HepG2 (cell line): ENCODE data around the gene SLC22A7. TPM values are rescaled to one million over a fixed set of nuclear protein-coding genes. Genes with fewer than 3 reads are reported as not detected.

Experiments used
- ATAC-seq: fragments of 200-7000 bp; cut with Tn5 transposase; 3 replicates; pipeline ENCODE4 v1.9.1; 2020; ENCODE audit warnings: mild to moderate bottlenecking, moderate library complexity
- BruUV-seq: library from RNA; stranded (reverse); fragments of 400-500 nt; replicated peaks from 2 replicates; lab custom pipeline; 2021; lab: Mats Ljungman, UMichigan
- CTCF ChIA-PET: fragments of 300-600 bp; formaldehyde crosslinking; extraction: SDS; loops from one replicate; lab custom pipeline; 2021; ENCODE audit warnings: low total read pairs, inconsistent platforms, low intra/inter-chr PET ratio; lab: Yijun Ruan, JAX
- POLR2A ChIA-PET: fragments of 350-600 bp; sonication (Branson Sonifier 250); formaldehyde crosslinking; loops from one replicate; lab custom pipeline; 2020; ENCODE audit warnings: antibody characterized with exemption, inconsistent platforms; lab: Yijun Ruan, JAX
- DNase-seq: peaks from one replicate; pipeline ENCODE4 v3.0.0-alpha.2; 2015; ENCODE audit warnings: low spot score
- FAIRE-seq: peaks from 3 replicates; lab custom pipeline; 2011; peaks lifted over from hg19 to GRCh38; lab: Jason Lieb, UNC
- H2AFZ ChIP-seq: one replicate; pipeline ENCODE4 v1.6.1; 2011; ENCODE audit warnings: low read length, inconsistent platforms
- H3K27ac ChIP-seq: fragments of 300-600 bp; 3 replicates; pipeline ENCODE4 v1.8.0; 2011; ENCODE audit warnings: mixed run types, mild to moderate bottlenecking, mixed read lengths, low read length, inconsistent platforms; ENCODE audit not compliant: insufficient read depth; ENCODE audit errors: extremely low read length
- H3K27me3 ChIP-seq, 2 experiments: fragments of 200-600 bp in 1 of 2; 2 replicates in 1 of 2; 3 replicates in 1 of 2; pipeline versions ENCODE4 v1.6.0 to v1.8.0; 2011; ENCODE audit warnings: low read length in 2 of 2, mild to moderate bottlenecking in 2 of 2, moderate library complexity in 2 of 2, inconsistent platforms in 1 of 2; ENCODE audit not compliant: insufficient read depth in 2 of 2, control insufficient read depth in 1 of 2
- H3K36me3 ChIP-seq, 2 experiments: fragments of 200-600 bp in 1 of 2; replicated peaks in 1 of 2; 2 replicates in 1 of 2; 3 replicates in 1 of 2; pipeline versions ENCODE4 v1.5.1 to v1.8.0; 2011; ENCODE audit warnings: low read length in 2 of 2, inconsistent platforms in 1 of 2; ENCODE audit not compliant: insufficient read depth in 2 of 2, control insufficient read depth in 1 of 2
- H3K4me1 ChIP-seq: 2 replicates; pipeline ENCODE4 v1.5.1; 2012; ENCODE audit warnings: low read length, inconsistent platforms; ENCODE audit not compliant: insufficient read depth
- H3K4me2 ChIP-seq: 2 replicates; pipeline ENCODE4 v1.6.0; 2011; ENCODE audit warnings: low read depth, low read length, inconsistent platforms
- H3K4me3 ChIP-seq, 3 experiments: fragments of 200-600 bp in 1 of 3; sonication (generic), shearing (Covaris generic) in 1 of 3; replicated peaks in 1 of 3; 2 replicates each; pipeline ENCODE4 v1.5.1; 2011 to 2016; ENCODE audit warnings: low read length in 3 of 3, inconsistent platforms in 2 of 3, low read depth in 2 of 3, mild to moderate bottlenecking in 2 of 3, control low read depth in 1 of 3, mixed read lengths in 1 of 3; ENCODE audit not compliant: insufficient read depth in 1 of 3
- H3K79me2 ChIP-seq: one replicate; pipeline ENCODE4 v1.6.1; 2011; ENCODE audit warnings: low read length, inconsistent platforms; ENCODE audit not compliant: insufficient read depth
- H3K9ac ChIP-seq: 2 replicates; pipeline ENCODE4 v1.6.0; 2011; ENCODE audit warnings: mild to moderate bottlenecking, low read depth, low read length, inconsistent platforms; ENCODE audit not compliant: insufficient read depth
- H3K9me3 ChIP-seq: 2 replicates; pipeline ENCODE4 v1.5.1; 2012; ENCODE audit warnings: mild to moderate bottlenecking, low read length
- H4K20me1 ChIP-seq: 2 replicates; pipeline ENCODE4 v1.6.0; 2011; ENCODE audit warnings: inconsistent platforms, mild to moderate bottlenecking, low read length, moderate library complexity; ENCODE audit not compliant: insufficient read depth
- AGO1 ChIP-seq: fragments of 200-400 bp; formaldehyde crosslinking; IDR thresholded peaks from 2 replicates; pipeline ENCODE4 v1.6.1; 2017; ENCODE audit warnings: mild to moderate bottlenecking, low read depth, low read length, moderate library complexity; ENCODE audit not compliant: poor library complexity, severe bottlenecking
- CBX5 ChIP-seq: sonication (generic); formaldehyde crosslinking; IDR thresholded peaks from 2 replicates; pipeline ENCODE4 v1.4.0; 2020; ENCODE audit warnings: missing genetic modification reagents, borderline replicate concordance
- CENPT ChIP-seq: sonication (generic); formaldehyde crosslinking; IDR thresholded peaks from 2 replicates; pipeline ENCODE4 v1.8.0; 2022; ENCODE audit warnings: low read depth, mild to moderate bottlenecking, moderate library complexity, missing genetic modification reagents
- HMG20B ChIP-seq: conservative IDR thresholded peaks from 2 replicates; pipeline ENCODE4 v1.6.1; 2016; ENCODE audit warnings: missing genetic modification reagents, missing compliant biosample characterization
- HNRNPK ChIP-seq: fragments of 200-400 bp; formaldehyde crosslinking; IDR thresholded peaks from 2 replicates; pipeline ENCODE4 v1.6.1; 2018; ENCODE audit warnings: low read length, low read depth, moderate library complexity, mild to moderate bottlenecking; ENCODE audit not compliant: poor library complexity, severe bottlenecking
- KLF9 ChIP-seq: IDR thresholded peaks from 2 replicates; pipeline ENCODE4 v1.6.1; 2016; ENCODE audit warnings: low read depth
- NCOA2 ChIP-seq: sonication (generic); formaldehyde crosslinking; IDR thresholded peaks from 2 replicates; pipeline ENCODE4 v1.8.0; 2022; ENCODE audit warnings: inconsistent platforms
- RBFOX2 ChIP-seq: fragments of 200-400 bp; formaldehyde crosslinking; IDR thresholded peaks from 2 replicates; pipeline ENCODE4 v1.6.1; 2017; ENCODE audit warnings: low read depth, mild to moderate bottlenecking, low read length
- REXO4 ChIP-seq: sonication (generic); formaldehyde crosslinking; IDR thresholded peaks from 2 replicates; pipeline ENCODE4 v1.8.0; 2022; ENCODE audit warnings: missing genetic modification reagents, mild to moderate bottlenecking, borderline replicate concordance
- SMYD3 ChIP-seq: sonication (generic); formaldehyde crosslinking; IDR thresholded peaks from 2 replicates; pipeline ENCODE4 v1.8.1; 2023; ENCODE audit warnings: mild to moderate bottlenecking, missing genetic modification reagents
- SP4 ChIP-seq: sonication (generic); formaldehyde crosslinking; IDR thresholded peaks from 2 replicates; pipeline ENCODE4 v1.8.1; 2023; ENCODE audit warnings: mild to moderate bottlenecking, missing genetic modification reagents
- ZBTB38 ChIP-seq: sonication (generic); formaldehyde crosslinking; IDR thresholded peaks from 2 replicates; pipeline ENCODE4 v1.5.1; 2020; ENCODE audit warnings: mild to moderate bottlenecking, missing genetic modification reagents
- ZNF207 ChIP-seq: fragments of 450-650 bp; IDR thresholded peaks from 2 replicates; pipeline ENCODE4 v1.6.1; 2016; ENCODE audit warnings: antibody characterized with exemption, borderline replicate concordance
- ZNF468 ChIP-seq: sonication (generic); formaldehyde crosslinking; IDR thresholded peaks from 2 replicates; pipeline ENCODE4 v1.8.0; 2022; ENCODE audit warnings: mild to moderate bottlenecking, moderate library complexity, missing genetic modification reagents
- ZNF564 ChIP-seq: sonication (generic); formaldehyde crosslinking; IDR thresholded peaks from 2 replicates; pipeline ENCODE4 v1.8.1; 2023; ENCODE audit warnings: mild to moderate bottlenecking, missing genetic modification reagents
- ZNF598 ChIP-seq: sonication (generic); formaldehyde crosslinking; IDR thresholded peaks from 2 replicates; pipeline ENCODE4 v1.5.1; 2020; ENCODE audit warnings: mild to moderate bottlenecking, missing genetic modification reagents, borderline replicate concordance
- WGBS: methylation state at CpG from one replicate; pipeline ENCODE4 v1.1.6; 2017; ENCODE audit warnings: low lambda C conversion rate; 5-methylcytosine and 5-hydroxymethylcytosine counted together
- in situ Hi-C: cut with HindIII; loops from 2 replicates; pipeline ENCODE4 v1.10.0; 2017; ENCODE audit warnings: low pct_unique_long_range_greater_than_20kb; ENCODE audit not compliant: extremely low pct_ligation_motif_present
- intact Hi-C: fragments of 100-400 bp; cut with micrococcal nuclease; formaldehyde crosslinking; loops from one replicate; pipeline ENCODE4 v1.10.0; 2022; ENCODE audit not compliant: unreplicated experiment
- polyA plus RNA-seq, 8 experiments: library from polyadenylated mRNA; depleted of rRNA in 3 of 8; stranded (reverse) in 7 of 8; unstranded in 1 of 8; fragments of >200 nt; fragmentation: Illumina TruSeq in 4 of 8; extraction: Trizol in 4 of 8; gene quantifications; 2 replicates each; pipeline versions ENCODE4 v1.2.1 to v1.2.3, GENCODE V29; 2011 to 2016; ENCODE audit warnings: low read depth in 4 of 8, missing spikeins in 1 of 8, mixed read lengths in 1 of 8; ENCODE audit not compliant: insufficient read depth in 1 of 8
- total RNA-seq, 5 experiments: library from RNA; depleted of rRNA; stranded (reverse); fragments of >200 nt; fragmentation: Illumina TruSeq; extraction: Trizol; gene quantifications; 2 replicates each; pipeline ENCODE4 v1.2.3, GENCODE V29; 2016; ENCODE audit warnings: low read depth in 1 of 5
- TF ChIP-seq, protein P1 (sequence below): IDR thresholded peaks from 2 replicates; pipeline ENCODE4 v1.6.1; 2016; ENCODE audit warnings: missing compliant biosample characterization, missing genetic modification reagents, borderline replicate concordance
- TF ChIP-seq, protein P2 (sequence below): sonication (generic); formaldehyde crosslinking; IDR thresholded peaks from 2 replicates; pipeline ENCODE4 v1.8.1; 2023; ENCODE audit warnings: mild to moderate bottlenecking, inconsistent platforms, moderate library complexity, missing genetic modification reagents, borderline replicate concordance
- TF ChIP-seq, protein P3 (sequence below): fragments of 450-650 bp; IDR thresholded peaks from 2 replicates; pipeline ENCODE4 v1.6.1; 2017

The SLC22A7 gene
- total and polyA plus RNA-seq, 2 of the 13 experiments (the other 11 are each of a cell fraction or from before 2014, with no cell fraction given), result 5.3 to 22.6 TPM

DNA sequence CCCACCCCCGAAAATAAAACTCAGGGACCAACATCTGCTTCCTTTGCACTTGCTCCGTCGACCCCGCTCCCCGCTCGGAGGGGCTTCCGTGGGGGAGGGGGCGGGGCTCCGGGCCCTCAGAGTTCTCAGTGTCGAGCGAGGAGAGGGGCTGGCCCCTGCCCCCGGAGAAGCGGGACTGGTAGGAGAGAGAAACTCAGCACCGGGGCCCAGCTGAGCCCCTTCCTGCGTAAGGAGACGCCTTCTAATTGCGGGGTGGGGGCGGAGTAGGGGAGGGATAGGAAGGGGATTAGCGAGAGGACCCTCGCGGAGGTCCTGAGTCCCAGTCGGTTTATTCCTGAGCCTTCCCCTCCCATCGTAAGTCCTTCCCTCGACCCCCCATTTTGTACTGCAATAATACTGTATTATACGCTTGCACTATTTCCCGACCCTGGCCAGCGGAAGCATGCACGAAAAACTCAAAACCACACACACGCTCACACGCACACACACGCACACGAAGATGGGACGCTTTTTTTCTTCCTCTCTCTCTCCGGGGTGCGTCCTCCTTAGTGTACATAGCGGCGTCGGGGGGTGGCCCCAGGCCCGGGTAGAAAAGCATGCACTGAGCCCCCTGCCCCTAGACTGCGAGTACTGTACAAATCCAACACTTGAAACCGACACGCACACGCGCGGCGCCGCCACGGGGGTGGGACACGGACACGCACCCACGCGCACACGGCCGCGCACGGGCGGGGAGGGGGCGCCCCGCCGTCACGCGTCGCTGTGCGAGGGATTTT is 22.1 kb upstream of the SLC22A7 start (continued):
- TF ChIP-seq ZBTB38 (CRISPR knock-in tag) (peak; percentile 99), AGO1 (peak; percentile 47), REXO4 (no peak), ZNF468 (0 out of 2 replicates have a peak, but pooled peaks have one; percentile 39), HNRNPK (peak; percentile 12), RBFOX2 (peak; percentile 93), CENPT (CRISPR knock-in tag) (no peak)

DNA sequence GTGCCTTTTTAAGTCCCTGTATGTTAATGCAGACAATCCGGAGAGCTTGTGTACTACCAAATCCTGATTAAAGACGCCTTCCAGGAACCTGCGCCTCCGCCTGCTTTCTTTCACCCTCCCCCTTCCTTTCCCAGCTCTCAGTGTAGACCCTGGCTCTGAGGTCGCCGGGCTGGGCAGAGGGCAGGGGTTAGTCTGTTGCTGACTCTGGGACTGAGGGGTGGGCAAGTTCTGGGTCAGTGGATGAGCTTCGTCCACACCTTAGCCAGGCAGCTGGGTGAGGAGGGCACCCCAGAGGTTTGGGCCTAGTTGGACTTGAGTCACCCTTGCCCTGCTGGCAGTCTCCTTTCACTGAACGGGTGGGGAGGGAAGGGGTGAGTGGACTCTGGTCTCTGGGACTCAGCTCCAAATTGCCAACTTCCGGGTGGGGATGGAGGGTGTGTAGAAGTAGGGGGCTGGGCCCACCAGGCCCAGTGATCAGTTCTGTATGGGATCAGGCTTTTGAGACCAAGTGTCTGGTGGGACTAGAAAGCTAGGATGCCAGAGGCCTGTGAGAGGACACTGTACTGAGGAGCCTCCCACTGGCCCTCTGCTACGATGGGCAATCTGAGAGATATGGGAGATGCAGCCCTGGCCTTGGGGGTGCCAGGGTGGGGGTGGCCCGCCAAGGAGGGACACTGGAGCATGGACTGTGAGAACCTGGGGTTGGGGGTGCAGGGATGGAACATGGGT is 21.3 kb upstream of the SLC22A7 start:
- DNase-seq (peak; percentile 82), FAIRE-seq (peak; percentile 76), ATAC-seq (peak; percentile 26)
- Histone ChIP-seq H2AFZ (no peak overlapping the region), H3K9me3 (no peaks in the 10 kb centered on the region), H3K4me2 (peak overlapping the region; percentile 88), H3K79me2 (peaks cover 7% of the 10 kb centered on the region), H3K4me1 (peaks cover 96% of the 10 kb centered on the region), H3K4me3 (peak overlapping the region; percentile 33 to 86 (median 40); a peak in 5 of 6 replicates), H4K20me1 (no peaks in the 10 kb centered on the region), H3K27ac (peak overlapping the region; percentile 94), H3K27me3 (no peaks in the 10 kb centered on the region), H3K9ac (peak overlapping the region; percentile 97), H3K36me3 (no peaks in the 10 kb centered on the region)
- ChIA-PET POLR2A (interaction anchor here (0.9 to 20.0 kb wide), 10 partner anchors 9 to 95 kb away, joined by 3 to 314 read pairs (median 7); partner anchors contain the start of genes CRIP3, CUL9, SLC22A7 and ZNF318), CTCF (no interaction called here)
- in situ Hi-C loops, result no loop called here
- intact Hi-C loops, result no loop called here
- BruUV-seq, result no TSS peak
- 38% methylated on average over 11 of the region's 11 CpGs for WGBS
- TF ChIP-seq, protein P1, sequence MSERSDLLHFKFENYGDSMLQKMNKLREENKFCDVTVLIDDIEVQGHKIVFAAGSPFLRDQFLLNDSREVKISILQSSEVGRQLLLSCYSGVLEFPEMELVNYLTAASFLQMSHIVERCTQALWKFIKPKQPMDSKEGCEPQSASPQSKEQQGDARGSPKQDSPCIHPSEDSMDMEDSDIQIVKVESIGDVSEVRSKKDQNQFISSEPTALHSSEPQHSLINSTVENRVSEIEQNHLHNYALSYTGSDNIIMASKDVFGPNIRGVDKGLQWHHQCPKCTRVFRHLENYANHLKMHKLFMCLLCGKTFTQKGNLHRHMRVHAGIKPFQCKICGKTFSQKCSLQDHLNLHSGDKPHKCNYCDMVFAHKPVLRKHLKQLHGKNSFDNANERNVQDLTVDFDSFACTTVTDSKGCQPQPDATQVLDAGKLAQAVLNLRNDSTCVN, result no peak; the same call in 1 of the 2 replicates
- TF ChIP-seq HMG20B (CRISPR knock-in tag), result 0 out of 2 replicates have a peak, but pooled peaks have one; percentile 29
- peak; percentile 63 for TF ChIP-seq NCOA2 (CRISPR knock-in tag)
- no peak for TF ChIP-seq KLF9 (CRISPR knock-in tag)
- TF ChIP-seq ZNF564 (CRISPR knock-in tag), result no peak
- TF ChIP-seq ZNF207, result no peak
- TF ChIP-seq SMYD3 (CRISPR knock-in tag), result no peak
- no peak for TF ChIP-seq ZNF598 (CRISPR knock-in tag)
- TF ChIP-seq SP4 (CRISPR knock-in tag), result no peak
- peak; percentile 77 for TF ChIP-seq CBX5 (CRISPR knock-in tag)
- TF ChIP-seq, protein P2, sequence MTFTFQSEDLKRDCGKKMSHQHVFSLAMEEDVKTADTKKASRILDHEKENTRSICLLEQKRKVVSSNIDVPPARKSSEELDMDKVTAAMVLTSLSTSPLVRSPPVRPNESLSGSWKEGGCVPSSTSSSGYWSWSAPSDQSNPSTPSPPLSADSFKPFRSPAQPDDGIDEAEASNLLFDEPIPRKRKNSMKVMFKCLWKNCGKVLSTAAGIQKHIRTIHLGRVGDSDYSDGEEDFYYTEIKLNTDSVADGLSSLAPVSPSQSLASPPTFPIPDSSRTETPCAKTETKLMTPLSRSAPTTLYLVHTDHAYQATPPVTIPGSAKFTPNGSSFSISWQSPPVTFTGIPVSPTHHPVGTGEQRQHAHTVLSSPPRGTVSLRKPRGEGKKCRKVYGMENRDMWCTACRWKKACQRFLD (CRISPR knock-in tag), result no peak
- TF ChIP-seq, protein P3, sequence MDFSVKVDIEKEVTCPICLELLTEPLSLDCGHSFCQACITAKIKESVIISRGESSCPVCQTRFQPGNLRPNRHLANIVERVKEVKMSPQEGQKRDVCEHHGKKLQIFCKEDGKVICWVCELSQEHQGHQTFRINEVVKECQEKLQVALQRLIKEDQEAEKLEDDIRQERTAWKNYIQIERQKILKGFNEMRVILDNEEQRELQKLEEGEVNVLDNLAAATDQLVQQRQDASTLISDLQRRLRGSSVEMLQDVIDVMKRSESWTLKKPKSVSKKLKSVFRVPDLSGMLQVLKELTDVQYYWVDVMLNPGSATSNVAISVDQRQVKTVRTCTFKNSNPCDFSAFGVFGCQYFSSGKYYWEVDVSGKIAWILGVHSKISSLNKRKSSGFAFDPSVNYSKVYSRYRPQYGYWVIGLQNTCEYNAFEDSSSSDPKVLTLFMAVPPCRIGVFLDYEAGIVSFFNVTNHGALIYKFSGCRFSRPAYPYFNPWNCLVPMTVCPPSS, result no peak
